K562 (cell line): ENCODE data around the gene KCP. TPM values are rescaled to one million over a fixed set of nuclear protein-coding genes. Genes with fewer than 3 reads are reported as not detected.
A peak's percentile ranks its signal among the peaks of the same experiment; 100 is the strongest.

Experiments
- BDP1 ChIP-seq: IDR thresholded peaks from 3 replicates; pipeline ENCODE4 v1.6.1; 2011; ENCODE audit not compliant: insufficient read length, insufficient read depth
- C11orf30 ChIP-seq: fragments of 450-650 bp; IDR thresholded peaks from 2 replicates; pipeline ENCODE4 v1.6.1; 2016; ENCODE audit warnings: low read depth, mild to moderate bottlenecking
- CREB3 ChIP-seq: fragments of 450-650 bp; conservative IDR thresholded peaks from 2 replicates; pipeline ENCODE4 v1.6.1; 2016; ENCODE audit warnings: missing genetic modification characterization, low read depth, mild to moderate bottlenecking, missing compliant biosample characterization, moderate library complexity
- FOSL1 ChIP-seq: fragments of 200-800 bp; sonication (Bioruptor generic); conservative IDR thresholded peaks from 2 replicates; pipeline ENCODE4 v1.6.1; 2016; ENCODE audit warnings: missing genetic modification characterization, missing compliant biosample characterization
- HNRNPUL1 ChIP-seq: fragments of 200-400 bp; formaldehyde crosslinking; IDR thresholded peaks from 2 replicates; pipeline ENCODE4 v1.6.1; 2017; ENCODE audit warnings: low read length
- IFI16 ChIP-seq: fragments of 250-450 bp; sonication (Bioruptor Pico); IDR thresholded peaks from 2 replicates; pipeline ENCODE4 v2.1.2; 2022; ENCODE audit warnings: mild to moderate bottlenecking, inconsistent platforms
- KDM2B ChIP-seq: fragments of 250-450 bp; sonication (Bioruptor Pico); IDR thresholded peaks from 2 replicates; pipeline ENCODE4 v1.8.0; 2021; ENCODE audit warnings: mild to moderate bottlenecking, moderate library complexity
- NONO ChIP-seq, 2 experiments: fragments of 200-400 bp in 1 of 2; fragments of 450-650 bp in 1 of 2; formaldehyde crosslinking in 1 of 2; IDR thresholded peaks; 2 replicates each; pipeline ENCODE4 v1.6.1; 2017; ENCODE audit warnings: low read depth in 2 of 2, mild to moderate bottlenecking in 2 of 2, moderate library complexity in 2 of 2, low read length in 1 of 2
- SNIP1 ChIP-seq: fragments of 450-650 bp; IDR thresholded peaks from 2 replicates; pipeline ENCODE4 v1.7.1; 2017; ENCODE audit warnings: low read depth, mild to moderate bottlenecking
- SP1 ChIP-seq: sonication (generic); formaldehyde crosslinking; IDR thresholded peaks from 2 replicates; pipeline ENCODE4 v1.8.1; 2022; ENCODE audit warnings: mild to moderate bottlenecking, missing genetic modification reagents
- TCFL5 ChIP-seq: fragments of 250-450 bp; sonication (Bioruptor Pico); conservative IDR thresholded peaks from 2 replicates; pipeline ENCODE4 v1.6.1; 2021; ENCODE audit warnings: mild to moderate bottlenecking, moderate library complexity, matching md5 sums
- ZNF77 ChIP-seq: fragments of 250-450 bp; sonication (Bioruptor Pico); IDR thresholded peaks from 2 replicates; pipeline ENCODE4 v1.5.0; 2020
- polyA plus RNA-seq, 8 experiments: library from polyadenylated mRNA; depleted of rRNA in 4 of 8; stranded (reverse) in 5 of 8; unstranded in 3 of 8; fragments of >200 nt; fragmentation: Nextera tagmentation in 2 of 8; fragmentation: Illumina TruSeq in 1 of 8; extraction: Ambion mirVana in 2 of 8; extraction: Trizol in 1 of 8; gene quantifications; 2 replicates each; pipeline versions ENCODE4 v1.2.1 to v1.2.3, GENCODE V29; 2011 to 2014; ENCODE audit warnings: inconsistent platforms in 1 of 8, missing spikeins in 1 of 8
- total RNA-seq, 7 experiments: library from RNA; depleted of rRNA in 6 of 7; stranded (reverse); fragments of >200 nt in 6 of 7; fragmentation: Illumina TruSeq in 2 of 7; extraction: Trizol in 2 of 7; gene quantifications; 2 replicates each; pipeline versions ENCODE4 v1.2.1 to v1.2.3, GENCODE V29; 2011 to 2021; ENCODE audit warnings: low replicate concordance in 1 of 7
- TF ChIP-seq, protein P1 (sequence below): sonication (generic); formaldehyde crosslinking; IDR thresholded peaks from 2 replicates; pipeline ENCODE4 v1.8.1; 2023; ENCODE audit warnings: mild to moderate bottlenecking, missing genetic modification reagents
- TF ChIP-seq, protein P2 (sequence below): fragments of 250-450 bp; sonication (Bioruptor Pico); IDR thresholded peaks from 2 replicates; pipeline ENCODE4 v1.4.0; 2020
- TF ChIP-seq, protein P3 (sequence below): fragments of 250-450 bp; sonication (Bioruptor Pico); IDR thresholded peaks from 2 replicates; pipeline ENCODE4 v1.4.0; 2020; ENCODE audit warnings: mild to moderate bottlenecking
- TF ChIP-seq, protein P4 (sequence below): sonication (generic); formaldehyde crosslinking; IDR thresholded peaks from 2 replicates; pipeline ENCODE4 v1.8.0; 2022; ENCODE audit warnings: missing genetic modification reagents, mild to moderate bottlenecking, moderate library complexity, borderline replicate concordance
- TF ChIP-seq, protein P5 (sequence below): fragments of 450-650 bp; IDR thresholded peaks from 2 replicates; pipeline ENCODE4 v1.6.1; 2018; ENCODE audit not compliant: partially characterized antibody

Gene KCP
- total and polyA plus RNA-seq, 9 of the 15 experiments (the other 6 are each of a cell fraction or from before 2014, with no cell fraction given), result 0.06 to 0.17 (median 0.12) TPM; not detected in 3

GRCh38 chr7:128860158-128861073, 50.1 kb downstream of the KCP start (continued):
- TF ChIP-seq CREB3 (tag) (0 out of 2 replicates have a peak, but pooled peaks have one; percentile 19), IFI16 (no peak), HNRNPUL1 (no peak), SNIP1 (no peak), FOSL1 (tag) (peak; percentile 21; the same call in 1 of the 2 replicates), ZNF77 (no peak), SP1 (CRISPR knock-in tag) (peak; percentile 77), NONO (IDR thresholded peaks at IDR 0.05; ENCODE audit: low read depth in 2 of 2, low read length in 1 of 2) (peak in 1 of 2 experiments; percentile 75; a peak in 1 of 4 replicates), TCFL5 (CRISPR knock-in tag) (no peak), C11orf30 (no peak), KDM2B (CRISPR knock-in tag) (no peak), BDP1 (no peak)
- TF ChIP-seq, protein P1, sequence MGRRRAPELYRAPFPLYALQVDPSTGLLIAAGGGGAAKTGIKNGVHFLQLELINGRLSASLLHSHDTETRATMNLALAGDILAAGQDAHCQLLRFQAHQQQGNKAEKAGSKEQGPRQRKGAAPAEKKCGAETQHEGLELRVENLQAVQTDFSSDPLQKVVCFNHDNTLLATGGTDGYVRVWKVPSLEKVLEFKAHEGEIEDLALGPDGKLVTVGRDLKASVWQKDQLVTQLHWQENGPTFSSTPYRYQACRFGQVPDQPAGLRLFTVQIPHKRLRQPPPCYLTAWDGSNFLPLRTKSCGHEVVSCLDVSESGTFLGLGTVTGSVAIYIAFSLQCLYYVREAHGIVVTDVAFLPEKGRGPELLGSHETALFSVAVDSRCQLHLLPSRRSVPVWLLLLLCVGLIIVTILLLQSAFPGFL, result 0 out of 2 replicates have a peak, but pooled peaks have one; percentile 67
- TF ChIP-seq, protein P2, sequence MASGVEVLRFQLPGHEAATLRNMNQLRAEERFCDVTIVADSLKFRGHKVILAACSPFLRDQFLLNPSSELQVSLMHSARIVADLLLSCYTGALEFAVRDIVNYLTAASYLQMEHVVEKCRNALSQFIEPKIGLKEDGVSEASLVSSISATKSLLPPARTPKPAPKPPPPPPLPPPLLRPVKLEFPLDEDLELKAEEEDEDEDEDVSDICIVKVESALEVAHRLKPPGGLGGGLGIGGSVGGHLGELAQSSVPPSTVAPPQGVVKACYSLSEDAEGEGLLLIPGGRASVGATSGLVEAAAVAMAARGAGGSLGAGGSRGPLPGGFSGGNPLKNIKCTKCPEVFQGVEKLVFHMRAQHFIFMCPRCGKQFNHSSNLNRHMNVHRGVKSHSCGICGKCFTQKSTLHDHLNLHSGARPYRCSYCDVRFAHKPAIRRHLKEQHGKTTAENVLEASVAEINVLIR (CRISPR knock-in tag), result no peak
- TF ChIP-seq, protein P3, sequence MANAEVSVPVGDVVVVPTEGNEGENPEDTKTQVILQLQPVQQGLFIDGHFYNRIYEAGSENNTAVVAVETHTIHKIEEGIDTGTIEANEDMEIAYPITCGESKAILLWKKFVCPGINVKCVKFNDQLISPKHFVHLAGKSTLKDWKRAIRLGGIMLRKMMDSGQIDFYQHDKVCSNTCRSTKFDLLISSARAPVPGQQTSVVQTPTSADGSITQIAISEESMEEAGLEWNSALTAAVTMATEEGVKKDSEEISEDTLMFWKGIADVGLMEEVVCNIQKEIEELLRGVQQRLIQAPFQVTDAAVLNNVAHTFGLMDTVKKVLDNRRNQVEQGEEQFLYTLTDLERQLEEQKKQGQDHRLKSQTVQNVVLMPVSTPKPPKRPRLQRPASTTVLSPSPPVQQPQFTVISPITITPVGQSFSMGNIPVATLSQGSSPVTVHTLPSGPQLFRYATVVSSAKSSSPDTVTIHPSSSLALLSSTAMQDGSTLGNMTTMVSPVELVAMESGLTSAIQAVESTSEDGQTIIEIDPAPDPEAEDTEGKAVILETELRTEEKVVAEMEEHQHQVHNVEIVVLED, result no peak
- TF ChIP-seq, protein P4, sequence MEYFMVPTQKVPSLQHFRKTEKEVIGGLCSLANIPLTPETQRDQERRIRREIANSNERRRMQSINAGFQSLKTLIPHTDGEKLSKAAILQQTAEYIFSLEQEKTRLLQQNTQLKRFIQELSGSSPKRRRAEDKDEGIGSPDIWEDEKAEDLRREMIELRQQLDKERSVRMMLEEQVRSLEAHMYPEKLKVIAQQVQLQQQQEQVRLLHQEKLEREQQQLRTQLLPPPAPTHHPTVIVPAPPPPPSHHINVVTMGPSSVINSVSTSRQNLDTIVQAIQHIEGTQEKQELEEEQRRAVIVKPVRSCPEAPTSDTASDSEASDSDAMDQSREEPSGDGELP (CRISPR knock-in tag), result peak; percentile 96
- TF ChIP-seq, protein P5, sequence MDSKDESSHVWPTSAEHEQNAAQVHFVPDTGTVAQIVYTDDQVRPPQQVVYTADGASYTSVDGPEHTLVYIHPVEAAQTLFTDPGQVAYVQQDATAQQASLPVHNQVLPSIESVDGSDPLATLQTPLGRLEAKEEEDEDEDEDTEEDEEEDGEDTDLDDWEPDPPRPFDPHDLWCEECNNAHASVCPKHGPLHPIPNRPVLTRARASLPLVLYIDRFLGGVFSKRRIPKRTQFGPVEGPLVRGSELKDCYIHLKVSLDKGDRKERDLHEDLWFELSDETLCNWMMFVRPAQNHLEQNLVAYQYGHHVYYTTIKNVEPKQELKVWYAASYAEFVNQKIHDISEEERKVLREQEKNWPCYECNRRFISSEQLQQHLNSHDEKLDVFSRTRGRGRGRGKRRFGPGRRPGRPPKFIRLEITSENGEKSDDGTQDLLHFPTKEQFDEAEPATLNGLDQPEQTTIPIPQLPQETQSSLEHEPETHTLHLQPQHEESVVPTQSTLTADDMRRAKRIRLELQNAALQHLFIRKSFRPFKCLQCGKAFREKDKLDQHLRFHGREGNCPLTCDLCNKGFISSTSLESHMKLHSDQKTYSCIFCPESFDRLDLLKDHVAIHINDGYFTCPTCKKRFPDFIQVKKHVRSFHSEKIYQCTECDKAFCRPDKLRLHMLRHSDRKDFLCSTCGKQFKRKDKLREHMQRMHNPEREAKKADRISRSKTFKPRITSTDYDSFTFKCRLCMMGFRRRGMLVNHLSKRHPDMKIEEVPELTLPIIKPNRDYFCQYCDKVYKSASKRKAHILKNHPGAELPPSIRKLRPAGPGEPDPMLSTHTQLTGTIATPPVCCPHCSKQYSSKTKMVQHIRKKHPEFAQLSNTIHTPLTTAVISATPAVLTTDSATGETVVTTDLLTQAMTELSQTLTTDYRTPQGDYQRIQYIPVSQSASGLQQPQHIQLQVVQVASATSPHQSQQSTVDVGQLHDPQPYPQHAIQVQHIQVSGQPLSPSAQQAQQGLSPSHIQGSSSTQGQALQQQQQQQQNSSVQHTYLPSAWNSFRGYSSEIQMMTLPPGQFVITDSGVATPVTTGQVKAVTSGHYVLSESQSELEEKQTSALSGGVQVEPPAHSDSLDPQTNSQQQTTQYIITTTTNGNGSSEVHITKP, result peak; percentile 55
